Stimulated activated memory B cell treated with anti-CD40 and anti-IgM and Interleukin-4, amounts not matched to agents 10 μg/mL and 1 μg/mL and 100 μg/mL, for 72 hours (primary cell): ENCODE data around the gene EEFSEC.

Experiments
- ATAC-seq: fragments of 150-1000 bp; cut with Tn5 transposase; 2 replicates; pipeline ENCODE4 v1.10.0; 2021
- H3K27ac Mint-ChIP-seq: one replicate; pipeline ENCODE4 v1.8.0; 2022; ENCODE audit warnings: mild to moderate bottlenecking, mixed read lengths
- H3K27me3 Mint-ChIP-seq: one replicate; pipeline ENCODE4 v1.8.0; 2022; ENCODE audit warnings: mixed read lengths
- H3K36me3 Mint-ChIP-seq: one replicate; pipeline ENCODE4 v1.8.0; 2022; ENCODE audit warnings: mixed read lengths
- H3K4me1 Mint-ChIP-seq: one replicate; pipeline ENCODE4 v1.8.0; 2022; ENCODE audit warnings: mixed read lengths
- H3K4me3 Mint-ChIP-seq: one replicate; pipeline ENCODE4 v1.8.0; 2022; ENCODE audit warnings: mild to moderate bottlenecking, moderate library complexity, mixed read lengths
- H3K9me3 Mint-ChIP-seq: one replicate; pipeline ENCODE4 v1.8.0; 2022; ENCODE audit warnings: mixed read lengths

EEFSEC gene

DNA sequence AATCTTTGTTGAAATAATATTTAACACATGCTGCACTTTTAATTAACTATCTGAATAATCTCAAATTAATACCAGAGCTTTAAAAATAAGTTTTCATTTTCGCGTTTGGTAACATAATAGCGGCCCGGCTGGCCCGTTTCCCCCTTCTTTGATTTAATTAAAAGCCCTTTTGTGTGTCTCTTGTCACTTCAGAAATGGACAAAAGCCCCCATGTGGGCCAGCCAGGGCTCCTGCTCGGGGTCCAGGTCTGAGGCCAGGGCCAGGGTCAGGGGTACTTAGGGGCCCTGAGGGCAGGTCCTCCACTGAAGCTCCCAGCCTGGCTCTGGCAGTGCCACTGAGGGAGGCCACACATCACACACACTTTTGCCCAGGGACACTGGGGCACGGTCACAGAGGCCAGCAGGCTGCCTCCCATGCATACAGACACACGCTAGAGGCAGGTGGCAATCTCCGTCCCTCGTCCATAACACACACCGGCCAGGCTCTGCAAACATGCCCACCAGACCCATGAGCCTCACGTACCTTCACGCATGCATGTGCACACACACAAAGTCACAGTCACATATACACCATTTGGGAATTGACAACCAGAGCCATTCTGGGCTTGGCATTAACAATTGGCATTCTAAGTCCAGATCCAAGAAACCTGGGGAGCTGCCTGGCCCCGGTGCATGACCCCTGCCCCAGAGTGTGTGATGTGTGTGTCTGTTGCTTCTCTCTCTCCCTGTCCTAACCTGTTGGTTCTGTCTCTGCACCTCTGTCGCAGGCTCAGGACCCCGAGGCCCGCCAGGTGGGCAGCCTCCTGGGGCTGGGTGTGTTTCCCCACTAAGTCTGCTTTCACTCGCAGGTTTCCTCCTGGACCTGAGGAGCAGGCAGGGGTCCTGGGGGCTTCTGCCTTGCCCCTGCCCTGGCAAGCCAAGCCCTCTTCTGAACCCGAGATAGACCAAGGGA, 274.9 kb downstream of the EEFSEC start:
- Mint-ChIP-seq H3K9me3 (no peaks in the 10 kb centered on the region), H3K27ac (no peak overlapping the region), H3K27me3 (peaks cover 55% of the 10 kb centered on the region), H3K4me1 (peaks cover 12% of the 10 kb centered on the region), H3K36me3 (peaks cover 6% of the 10 kb centered on the region), H3K4me3 (no peak overlapping the region)
- ATAC-seq = no peak

DNA sequence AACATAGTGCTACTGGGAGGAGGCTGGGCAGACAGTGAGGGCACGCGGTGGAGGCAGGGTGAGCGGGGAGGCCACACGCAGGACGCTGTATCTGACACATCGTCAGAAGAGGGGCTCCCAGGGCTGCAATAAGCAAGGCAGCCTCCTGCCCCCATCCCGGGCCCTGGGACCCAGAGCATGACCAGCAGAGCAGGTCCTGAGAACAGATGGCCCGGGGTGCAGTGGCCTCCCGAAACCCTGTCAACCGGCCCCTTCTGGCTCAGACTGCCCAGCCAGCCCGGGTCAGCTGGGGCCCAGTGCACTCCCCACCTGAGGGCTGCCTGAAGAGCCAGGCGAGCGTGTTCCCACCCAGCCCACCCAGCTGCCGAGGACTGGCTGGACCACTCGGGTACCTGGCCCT, 276.0 kb downstream of the EEFSEC start:
- no peak overlapping the region for H3K27ac Mint-ChIP-seq
- peaks cover 6% of the 10 kb centered on the region for H3K36me3 Mint-ChIP-seq
- no peak overlapping the region for H3K4me3 Mint-ChIP-seq
- H3K4me1 Mint-ChIP-seq = peaks cover 12% of the 10 kb centered on the region
- peaks cover 64% of the 10 kb centered on the region for H3K27me3 Mint-ChIP-seq
- no peaks in the 10 kb centered on the region for H3K9me3 Mint-ChIP-seq
- ATAC-seq = no peak

DNA sequence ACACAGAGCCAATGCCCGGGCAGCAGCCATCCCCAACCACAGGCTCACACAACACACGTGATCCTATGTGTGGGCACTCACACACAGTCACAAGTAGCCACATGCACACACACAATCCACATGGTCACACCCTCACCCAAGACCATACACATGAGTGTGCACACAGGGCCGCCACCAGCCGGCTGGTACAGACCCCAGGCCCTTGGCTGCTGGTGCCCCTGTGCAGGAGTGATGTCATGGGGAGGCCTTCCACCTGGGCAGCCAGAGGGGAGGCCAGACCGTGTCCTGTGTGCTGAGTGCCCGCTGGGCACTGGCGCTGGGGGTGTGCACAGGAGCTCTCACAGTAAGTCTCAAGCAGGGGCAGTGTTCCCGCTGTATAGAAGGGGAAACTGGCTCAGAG, 276.5 kb downstream of the EEFSEC start:
- H3K36me3 Mint-ChIP-seq = peaks cover 6% of the 10 kb centered on the region
- H3K27me3 Mint-ChIP-seq = peaks cover 64% of the 10 kb centered on the region
- H3K9me3 Mint-ChIP-seq = no peaks in the 10 kb centered on the region
- H3K27ac Mint-ChIP-seq = no peak overlapping the region
- no peak for ATAC-seq
- peaks cover 12% of the 10 kb centered on the region for H3K4me1 Mint-ChIP-seq
- no peak overlapping the region for H3K4me3 Mint-ChIP-seq

DNA sequence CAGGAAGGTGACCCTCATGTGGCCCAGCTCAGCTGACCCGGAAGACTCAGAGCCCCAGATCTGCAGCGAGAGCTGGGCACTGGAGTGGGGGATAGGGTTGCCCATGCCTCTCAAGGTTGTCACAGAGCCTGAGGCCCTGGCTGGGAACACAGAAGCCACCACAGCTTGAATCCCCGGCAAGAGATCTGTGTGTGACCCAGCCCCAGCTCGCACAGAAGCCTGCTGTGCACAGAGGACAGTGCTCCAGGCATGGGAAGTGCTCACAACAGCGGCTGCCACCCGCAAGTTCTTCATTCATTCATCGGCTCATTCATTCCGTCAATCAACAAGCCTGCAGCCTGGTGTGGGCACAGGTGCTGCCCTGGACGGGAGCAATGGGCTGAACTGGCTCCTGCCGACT, 277.0 kb downstream of the EEFSEC start:
- Mint-ChIP-seq H3K27me3 (peaks cover 64% of the 10 kb centered on the region), H3K4me1 (peaks cover 12% of the 10 kb centered on the region), H3K4me3 (no peak overlapping the region), H3K27ac (no peak overlapping the region), H3K36me3 (peaks cover 6% of the 10 kb centered on the region), H3K9me3 (no peaks in the 10 kb centered on the region)
- no peak for ATAC-seq

DNA sequence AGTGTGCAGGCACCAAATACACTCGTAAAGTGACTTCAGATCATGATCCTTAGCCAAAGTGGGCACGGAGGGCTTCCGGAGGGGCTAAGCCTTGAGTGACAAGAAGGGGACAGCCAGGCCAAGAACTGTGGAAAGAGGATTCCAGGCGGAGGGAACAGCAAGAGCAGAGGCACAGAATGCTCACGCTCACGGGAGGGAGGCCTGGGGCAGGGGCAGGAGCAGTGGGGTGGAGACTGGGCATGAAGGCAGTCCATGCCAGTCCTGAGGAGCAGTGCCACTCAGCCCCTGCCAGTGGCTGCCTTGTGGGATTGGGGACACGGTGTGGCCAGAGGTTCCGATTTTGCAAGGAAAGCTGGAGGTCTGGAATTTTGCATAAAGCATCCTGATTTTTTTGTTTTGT, 277.4 kb downstream of the EEFSEC start:
- no peak for ATAC-seq
- H3K4me1 Mint-ChIP-seq = peaks cover 12% of the 10 kb centered on the region
- H3K36me3 Mint-ChIP-seq = peaks cover 6% of the 10 kb centered on the region
- no peaks in the 10 kb centered on the region for H3K9me3 Mint-ChIP-seq
- H3K27me3 Mint-ChIP-seq = peaks cover 64% of the 10 kb centered on the region
- no peak overlapping the region for H3K4me3 Mint-ChIP-seq
- H3K27ac Mint-ChIP-seq = no peak overlapping the region

DNA sequence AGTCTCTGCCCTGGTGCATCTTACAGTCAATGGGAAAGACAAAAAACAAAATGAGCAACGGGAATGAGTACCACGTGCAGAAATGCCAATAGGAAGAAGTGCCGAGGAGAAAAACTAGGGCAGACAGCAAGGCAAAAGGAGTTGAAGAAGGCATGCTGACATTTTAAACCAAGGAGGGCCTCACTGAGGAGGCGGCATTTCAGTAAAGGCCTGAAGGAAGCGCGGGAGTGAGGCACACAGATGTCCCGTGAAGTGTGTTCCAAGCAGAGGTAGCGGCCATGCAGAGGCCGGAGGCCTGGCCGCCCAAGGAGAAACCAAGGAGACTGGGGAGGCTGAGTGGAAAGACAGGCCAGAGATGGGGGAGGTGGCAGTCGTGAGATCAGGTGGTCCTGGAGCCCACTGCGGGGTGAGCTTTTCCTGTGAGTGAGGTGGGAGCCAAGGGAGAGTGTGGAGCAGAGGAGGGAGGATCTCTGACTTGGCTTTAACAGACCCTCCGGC, 278.6 kb downstream of the EEFSEC start:
- H3K4me1 Mint-ChIP-seq = peaks cover 12% of the 10 kb centered on the region
- no peaks in the 10 kb centered on the region for H3K9me3 Mint-ChIP-seq
- H3K36me3 Mint-ChIP-seq = peaks cover 6% of the 10 kb centered on the region
- no peak overlapping the region for H3K4me3 Mint-ChIP-seq
- no peak overlapping the region for H3K27ac Mint-ChIP-seq
- ATAC-seq = no peak
- peaks cover 64% of the 10 kb centered on the region for H3K27me3 Mint-ChIP-seq

DNA sequence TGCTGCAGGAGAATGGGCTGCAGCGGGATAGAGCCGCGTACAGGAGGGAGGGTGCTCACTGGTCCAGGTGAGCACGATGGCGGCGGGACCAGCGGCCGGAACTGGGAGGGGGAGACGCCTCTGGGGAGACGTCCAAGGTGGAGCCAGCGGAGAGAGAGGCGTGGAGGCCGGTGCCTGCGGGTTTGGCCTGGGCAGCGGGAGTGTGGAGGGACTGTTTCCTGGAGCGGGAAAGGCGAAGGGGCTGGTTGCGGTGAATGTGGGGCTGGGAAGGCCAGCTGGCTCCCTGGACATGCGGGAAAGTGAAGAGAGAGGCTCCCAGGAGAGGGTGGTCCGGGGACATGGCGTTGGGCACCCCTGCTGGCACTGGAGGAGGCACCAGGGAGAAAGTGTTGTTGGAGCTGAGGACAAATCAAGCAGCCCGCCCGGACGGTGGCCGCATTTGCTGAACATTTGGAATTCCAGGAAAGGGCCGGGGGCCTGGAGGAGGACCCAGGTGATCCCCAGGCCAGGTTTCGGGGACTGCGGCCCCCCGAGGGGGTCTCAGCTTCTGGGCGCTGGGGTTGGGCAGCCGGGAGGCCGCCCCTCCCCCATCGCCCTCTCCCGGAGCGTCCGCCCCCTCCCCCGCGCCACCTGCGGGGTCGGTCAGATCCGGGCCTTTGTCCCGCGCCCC, 279.2 kb downstream of the EEFSEC start:
- Mint-ChIP-seq H3K27me3 (peaks cover 59% of the 10 kb centered on the region), H3K27ac (no peak overlapping the region), H3K4me3 (peak overlapping the region; percentile 26), H3K4me1 (peaks cover 12% of the 10 kb centered on the region), H3K36me3 (peaks cover 6% of the 10 kb centered on the region), H3K9me3 (no peaks in the 10 kb centered on the region)
- no peak for ATAC-seq

DNA sequence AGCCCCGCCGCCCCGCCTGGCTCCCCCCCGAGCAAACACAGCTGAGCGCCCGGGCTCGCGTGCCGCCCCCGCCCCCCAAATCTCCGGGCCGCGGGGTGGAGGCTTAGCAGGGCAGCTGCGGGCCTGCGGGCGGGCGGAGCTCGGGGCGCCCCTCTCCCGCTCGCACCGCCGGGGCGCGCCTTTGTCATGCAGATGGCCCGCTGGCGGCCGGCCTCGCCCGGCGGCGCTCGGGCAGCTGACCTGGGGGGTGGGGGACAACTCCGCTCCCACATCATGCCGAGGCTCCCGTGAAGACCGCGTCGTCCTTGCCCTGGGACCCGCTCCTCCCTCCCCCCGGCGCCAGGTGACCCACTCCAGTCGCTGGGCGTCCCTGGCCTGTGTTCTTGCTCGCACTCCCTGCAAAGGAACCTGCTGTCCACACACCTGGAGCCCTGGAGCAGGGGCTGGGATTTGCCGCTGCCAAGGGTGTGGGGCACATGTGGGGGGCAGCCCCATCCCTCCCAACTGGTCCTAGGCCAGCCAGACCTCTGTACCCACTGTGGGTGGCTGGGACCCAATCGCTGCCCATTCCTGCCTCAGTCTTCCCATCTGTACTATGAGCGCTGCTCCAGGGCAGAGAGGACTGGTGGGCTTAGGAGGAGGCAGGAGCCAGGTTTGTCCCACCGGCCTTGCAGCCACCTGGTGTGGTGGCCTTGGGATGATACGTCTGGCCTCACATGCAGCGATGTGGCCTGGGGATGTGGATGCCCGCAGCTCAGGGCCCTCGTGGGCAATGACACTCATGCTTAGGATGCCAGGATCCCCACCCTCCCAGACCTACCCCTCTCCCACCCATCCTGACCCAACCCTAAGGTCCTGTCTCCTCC, 279.9 kb downstream of the EEFSEC start:
- Mint-ChIP-seq H3K4me1 (peaks cover 12% of the 10 kb centered on the region), H3K9me3 (no peaks in the 10 kb centered on the region), H3K27ac (no peak overlapping the region), H3K4me3 (no peak overlapping the region), H3K27me3 (peaks cover 51% of the 10 kb centered on the region), H3K36me3 (peaks cover 6% of the 10 kb centered on the region)
- no peak for ATAC-seq

DNA sequence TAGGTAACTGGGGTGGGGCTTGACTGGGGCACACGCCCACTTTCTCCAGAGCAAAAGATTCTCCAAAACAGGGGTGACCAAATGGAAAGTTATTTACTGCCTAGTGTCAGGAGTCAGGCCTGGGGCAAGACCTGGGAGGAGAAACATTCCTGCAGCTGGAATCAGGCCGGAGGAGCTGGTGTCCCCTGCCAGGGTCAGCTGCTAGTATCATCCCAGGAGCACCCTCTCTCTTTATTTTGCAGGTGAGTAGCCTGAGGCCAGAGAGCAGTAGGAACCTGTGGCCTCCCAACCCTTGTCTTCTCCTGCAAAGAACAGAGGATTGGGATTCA, 280.5 kb downstream of the EEFSEC start:
- ATAC-seq = no peak
- Mint-ChIP-seq H3K27ac (no peak overlapping the region), H3K36me3 (peaks cover 6% of the 10 kb centered on the region), H3K4me1 (peaks cover 12% of the 10 kb centered on the region), H3K9me3 (no peaks in the 10 kb centered on the region), H3K4me3 (no peak overlapping the region), H3K27me3 (peaks cover 51% of the 10 kb centered on the region)

DNA sequence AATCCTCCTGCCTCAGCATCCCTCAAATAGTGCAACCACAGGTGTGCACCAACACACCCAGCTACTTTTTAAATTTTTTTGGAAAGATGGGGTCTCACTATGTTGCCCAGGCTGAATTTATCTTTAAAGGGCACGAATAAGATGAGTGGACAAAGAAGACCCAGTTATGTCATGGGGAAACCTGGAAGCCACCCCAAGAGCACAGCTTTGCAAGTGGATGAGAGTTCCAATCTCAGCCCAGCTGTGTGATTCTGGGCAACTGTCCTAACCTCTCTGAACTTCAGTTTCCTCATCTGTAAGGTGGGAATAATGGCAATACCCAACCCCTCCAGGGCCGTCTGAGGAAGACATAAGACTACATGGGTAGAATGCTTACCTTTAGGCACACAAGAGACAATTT, 281.2 kb downstream of the EEFSEC start:
- H3K27ac Mint-ChIP-seq = no peak overlapping the region
- ATAC-seq = no peak
- peaks cover 3% of the 10 kb centered on the region for H3K9me3 Mint-ChIP-seq
- peaks cover 55% of the 10 kb centered on the region for H3K27me3 Mint-ChIP-seq
- peaks cover 12% of the 10 kb centered on the region for H3K4me1 Mint-ChIP-seq
- peaks cover 6% of the 10 kb centered on the region for H3K36me3 Mint-ChIP-seq
- H3K4me3 Mint-ChIP-seq = no peak overlapping the region

DNA sequence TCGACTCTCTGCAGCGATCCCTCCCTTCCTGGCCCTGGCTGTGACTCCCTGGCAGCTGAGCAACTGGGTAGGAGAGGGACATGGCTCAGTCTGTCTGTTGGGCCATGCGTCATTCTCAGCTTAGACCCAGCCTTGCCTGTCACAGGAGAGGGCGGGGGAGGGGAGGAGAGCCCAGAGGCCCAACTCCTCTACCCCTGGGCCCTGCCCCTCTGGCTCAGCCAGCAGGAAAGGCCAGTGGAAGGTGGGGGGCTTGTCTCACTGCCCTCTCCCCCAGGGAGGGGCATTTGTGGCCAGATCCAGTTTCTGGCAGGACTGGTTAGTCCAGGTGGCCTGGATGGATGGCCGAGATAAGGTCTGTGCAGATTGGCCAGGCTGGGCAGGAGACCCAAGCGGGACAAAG, 281.8 kb downstream of the EEFSEC start:
- Mint-ChIP-seq H3K4me3 (no peak overlapping the region), H3K36me3 (peaks cover 6% of the 10 kb centered on the region), H3K27me3 (peaks cover 55% of the 10 kb centered on the region), H3K9me3 (peaks cover 3% of the 10 kb centered on the region), H3K27ac (no peak overlapping the region), H3K4me1 (peaks cover 12% of the 10 kb centered on the region)
- no peak for ATAC-seq

DNA sequence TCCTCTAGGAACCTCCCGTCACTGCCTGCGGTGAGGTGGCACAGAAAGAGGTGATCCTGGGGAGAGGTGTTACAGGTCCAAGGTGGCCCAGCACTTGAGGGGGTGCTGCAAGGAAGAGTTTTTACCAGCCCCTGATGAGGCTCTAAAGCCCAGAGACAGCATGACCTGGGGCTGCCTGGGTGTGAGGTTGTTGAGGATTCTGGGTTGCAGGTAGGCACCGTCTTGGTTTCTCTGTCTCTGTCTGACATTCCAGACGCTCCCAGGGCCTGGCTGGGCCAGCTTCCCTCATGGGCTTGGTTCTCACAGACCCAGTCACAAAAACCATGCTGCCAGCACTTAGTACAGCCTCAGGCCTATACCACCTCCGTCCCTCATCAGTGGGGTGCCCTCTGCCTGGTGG, 282.3 kb downstream of the EEFSEC start:
- Mint-ChIP-seq H3K4me3 (no peak overlapping the region), H3K36me3 (peaks cover 6% of the 10 kb centered on the region), H3K27me3 (peaks cover 55% of the 10 kb centered on the region), H3K9me3 (peaks cover 3% of the 10 kb centered on the region), H3K27ac (no peak overlapping the region), H3K4me1 (peaks cover 12% of the 10 kb centered on the region)
- ATAC-seq = no peak

DNA sequence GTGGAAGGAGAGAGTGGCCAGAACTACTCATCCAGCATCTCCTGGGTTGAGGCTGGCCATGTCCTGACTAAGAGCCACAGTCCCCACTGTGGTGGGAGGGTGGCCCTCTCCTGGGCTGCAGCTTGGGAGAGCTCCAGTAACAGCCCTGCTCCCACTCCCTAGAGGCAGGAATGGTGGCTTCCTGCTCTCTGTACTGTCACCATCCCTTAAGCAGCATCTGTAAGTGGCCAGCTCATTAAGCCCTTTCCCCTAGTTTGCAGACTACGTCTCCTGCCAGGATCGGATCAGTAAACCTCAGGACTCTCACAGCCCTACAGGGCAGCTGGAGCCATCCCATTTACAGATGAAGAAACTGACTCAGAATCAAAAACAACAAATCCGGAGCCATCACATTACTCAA, 282.9 kb downstream of the EEFSEC start:
- Mint-ChIP-seq H3K9me3 (peaks cover 3% of the 10 kb centered on the region), H3K4me3 (no peak overlapping the region), H3K4me1 (peaks cover 12% of the 10 kb centered on the region), H3K27ac (no peak overlapping the region), H3K27me3 (peaks cover 48% of the 10 kb centered on the region), H3K36me3 (peaks cover 6% of the 10 kb centered on the region)
- ATAC-seq = no peak

DNA sequence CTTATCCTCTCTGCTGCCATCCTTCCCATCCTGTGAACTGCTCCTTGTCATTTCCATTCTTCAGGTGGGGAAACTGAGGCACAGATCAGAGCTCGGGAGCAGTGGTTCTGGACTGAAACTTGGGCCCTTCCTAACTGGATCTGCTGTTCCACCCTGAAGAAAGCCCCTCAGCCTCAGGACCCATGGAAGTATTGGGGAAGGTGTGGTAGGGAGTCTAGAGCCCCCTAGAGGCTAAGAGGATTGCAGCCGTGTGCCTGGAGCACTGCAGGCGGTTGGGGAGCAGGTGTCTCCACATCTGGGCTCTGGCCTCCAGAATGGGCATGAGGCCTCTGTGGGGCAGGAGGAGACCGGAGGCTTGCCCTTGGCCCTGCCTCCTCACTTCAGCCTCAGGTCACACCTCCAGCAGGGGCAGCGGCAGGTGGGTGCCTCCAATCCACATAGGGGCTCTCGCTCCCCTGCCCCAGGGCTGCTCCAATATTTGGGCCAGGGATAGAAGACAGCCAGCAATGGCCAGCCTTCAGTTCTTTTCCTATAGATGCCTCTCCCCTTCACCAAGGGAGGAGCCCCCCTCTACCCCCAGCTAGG, 285.3 kb downstream of the EEFSEC start:
- Mint-ChIP-seq H3K9me3 (peaks cover 3% of the 10 kb centered on the region), H3K36me3 (no peaks in the 10 kb centered on the region), H3K4me1 (no peaks in the 10 kb centered on the region), H3K4me3 (no peak overlapping the region), H3K27ac (no peak overlapping the region), H3K27me3 (peaks cover 29% of the 10 kb centered on the region)
- no peak for ATAC-seq

DNA sequence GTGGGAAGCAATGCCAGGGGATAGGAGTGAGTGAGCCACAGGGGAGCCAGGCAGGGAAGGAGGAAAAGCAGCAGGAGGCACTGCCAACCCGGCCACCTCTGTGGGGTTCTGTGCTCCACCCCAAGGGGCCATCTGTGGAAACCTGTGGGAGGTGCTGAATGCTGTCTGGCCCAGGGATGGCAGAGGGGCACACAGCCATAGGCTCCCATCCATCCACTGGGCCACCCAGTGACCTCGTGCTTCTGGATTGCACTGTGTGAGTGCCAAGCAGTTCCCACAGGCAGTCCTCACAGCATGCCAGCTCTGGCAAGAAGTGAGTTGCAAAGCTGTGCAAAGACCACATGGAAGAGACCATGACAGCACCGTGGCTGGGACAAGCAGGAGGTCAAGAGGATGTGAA, 285.9 kb downstream of the EEFSEC start:
- Mint-ChIP-seq H3K9me3 (peaks cover 3% of the 10 kb centered on the region), H3K27ac (no peak overlapping the region), H3K4me3 (no peak overlapping the region), H3K4me1 (no peaks in the 10 kb centered on the region), H3K27me3 (peaks cover 24% of the 10 kb centered on the region), H3K36me3 (no peaks in the 10 kb centered on the region)
- no peak for ATAC-seq
